HEK293 (cell line): Measurements from ENCODE around the gene MYO1D.

Experiments used
- CTCF ChIA-PET: fragments of 350-600 bp; formaldehyde crosslinking; extraction: SDS; loops from one replicate; lab custom pipeline; 2021; ENCODE audit warnings: antibody characterized with exemption; lab: Yijun Ruan, JAX
- POLR2A ChIA-PET: fragments of 300-600 bp; formaldehyde crosslinking; extraction: SDS; loops from one replicate; lab custom pipeline; 2020; ENCODE audit warnings: antibody characterized with exemption, inconsistent platforms; lab: Yijun Ruan, JAX
- H3K27ac ChIP-seq: fragments of 200-500 bp; sonication (Bioruptor generic); 2 replicates; pipeline ENCODE4 v1.5.1; 2014; ENCODE audit warnings: low read depth, low read length, control low read depth, inconsistent platforms; ENCODE audit errors: extremely low read depth
- H3K36me3 ChIP-seq, 2 experiments: fragments of 200-500 bp in 1 of 2; sonication (Bioruptor generic) in 1 of 2; 1 replicate in 1 of 2; 2 replicates in 1 of 2; pipeline ENCODE4 v1.5.1; 2014 to 2017; ENCODE audit warnings: inconsistent platforms in 2 of 2, low read length in 2 of 2; ENCODE audit not compliant: control insufficient read depth in 2 of 2, insufficient read depth in 1 of 2
- H3K4me1 ChIP-seq: fragments of 200-500 bp; sonication (Bioruptor generic); 2 replicates; pipeline ENCODE4 v1.5.1; 2014; ENCODE audit warnings: mild to moderate bottlenecking, low read length, inconsistent platforms; ENCODE audit not compliant: control insufficient read depth, insufficient read depth
- H3K4me3 ChIP-seq: 2 replicates; pipeline ENCODE4 v1.5.1; 2011; ENCODE audit warnings: low read depth, mild to moderate bottlenecking, control low read depth, low read length, moderate library complexity
- H3K9me3 ChIP-seq: fragments of 200-500 bp; sonication (Bioruptor generic); 2 replicates; pipeline ENCODE4 v1.5.1; 2014; ENCODE audit warnings: low read depth, low read length, inconsistent platforms; ENCODE audit not compliant: control insufficient read depth, insufficient read depth
- HOXA7 ChIP-seq: sonication (generic); formaldehyde crosslinking; IDR thresholded peaks from 2 replicates; pipeline ENCODE4 v1.8.1; 2022; ENCODE audit warnings: missing genetic modification reagents, borderline replicate concordance
- IKZF3 ChIP-seq: fragments of 450-650 bp; IDR thresholded peaks from 2 replicates; pipeline ENCODE4 v1.5.0; 2018; ENCODE audit warnings: missing biosample characterization, mild to moderate bottlenecking, missing genetic modification characterization, moderate library complexity
- KLF1 ChIP-seq: fragments of 450-650 bp; formaldehyde crosslinking; IDR thresholded peaks from 2 replicates; pipeline ENCODE4 v1.5.1; 2016; ENCODE audit warnings: missing biosample characterization, missing genetic modification characterization
- KLF10 ChIP-seq: fragments of 450-650 bp; IDR thresholded peaks from 2 replicates; pipeline ENCODE4 v1.5.1; 2018; ENCODE audit warnings: missing biosample characterization, mild to moderate bottlenecking, missing genetic modification characterization
- SETDB1 ChIP-seq: IDR thresholded peaks from one replicate; pipeline ENCODE4 v1.6.1; 2017; ENCODE audit warnings: mild to moderate bottlenecking, low read length, moderate library complexity, mixed read lengths; ENCODE audit not compliant: insufficient read length
- YY2 ChIP-seq: fragments of 450-650 bp; formaldehyde crosslinking; IDR thresholded peaks from 2 replicates; pipeline ENCODE4 v1.5.1; 2016; ENCODE audit warnings: missing biosample characterization, missing genetic modification characterization
- ZBTB48 ChIP-seq: fragments of 450-650 bp; formaldehyde crosslinking; IDR thresholded peaks from 2 replicates; pipeline ENCODE4 v1.5.1; 2016; ENCODE audit warnings: missing biosample characterization, missing genetic modification characterization
- ZNF112 ChIP-seq: fragments of 450-650 bp; formaldehyde crosslinking; IDR thresholded peaks from 2 replicates; pipeline ENCODE4 v1.5.0; 2017; ENCODE audit warnings: missing biosample characterization, missing genetic modification characterization
- ZNF169 ChIP-seq: fragments of 450-650 bp; formaldehyde crosslinking; IDR thresholded peaks from 2 replicates; pipeline ENCODE4 v1.5.1; 2016; ENCODE audit warnings: missing biosample characterization, missing genetic modification characterization
- ZNF2 ChIP-seq: fragments of 450-650 bp; formaldehyde crosslinking; IDR thresholded peaks from 2 replicates; pipeline ENCODE4 v1.5.1; 2016; ENCODE audit warnings: missing biosample characterization, missing genetic modification characterization
- ZNF391 ChIP-seq: fragments of 450-650 bp; formaldehyde crosslinking; IDR thresholded peaks from 2 replicates; pipeline ENCODE4 v1.5.1; 2016; ENCODE audit warnings: low read depth, missing biosample characterization, missing genetic modification characterization, borderline replicate concordance
- ZNF404 ChIP-seq: fragments of 450-650 bp; formaldehyde crosslinking; IDR thresholded peaks from 2 replicates; pipeline ENCODE4 v1.5.1; 2017; ENCODE audit warnings: missing biosample characterization, missing genetic modification characterization
- ZNF600 ChIP-seq: fragments of 450-650 bp; formaldehyde crosslinking; IDR thresholded peaks from 2 replicates; pipeline ENCODE4 v1.5.1; 2016; ENCODE audit warnings: missing biosample characterization, missing genetic modification characterization
- ZNF626 ChIP-seq: fragments of 450-650 bp; sonication (Bioruptor Pico); formaldehyde crosslinking; IDR thresholded peaks from 2 replicates; pipeline ENCODE4 v1.5.1; 2018; ENCODE audit warnings: missing biosample characterization, missing genetic modification characterization, inconsistent platforms
- ZNF660 ChIP-seq: fragments of 450-650 bp; IDR thresholded peaks from 2 replicates; pipeline ENCODE4 v1.5.1; 2018; ENCODE audit warnings: missing biosample characterization, mild to moderate bottlenecking, missing genetic modification characterization
- TF ChIP-seq, protein P1 (sequence below): fragments of 450-650 bp; formaldehyde crosslinking; IDR thresholded peaks from 2 replicates; pipeline ENCODE4 v1.5.1; 2016; ENCODE audit warnings: missing biosample characterization, missing genetic modification characterization
- TF ChIP-seq, protein P2 (sequence below): fragments of 450-650 bp; IDR thresholded peaks from 2 replicates; pipeline ENCODE4 v1.5.1; 2018; ENCODE audit warnings: missing biosample characterization, missing genetic modification characterization
- TF ChIP-seq, protein P3 (sequence below): IDR thresholded peaks from 2 replicates; pipeline ENCODE4 v1.6.1; 2011; ENCODE audit warnings: mild to moderate bottlenecking, low read depth, low read length, borderline replicate concordance
- TF ChIP-seq, protein P4 (sequence below): fragments of 450-650 bp; formaldehyde crosslinking; IDR thresholded peaks from 2 replicates; pipeline ENCODE4 v1.5.1; 2016; ENCODE audit warnings: missing biosample characterization, missing genetic modification characterization, borderline replicate concordance

MYO1D gene

DNA sequence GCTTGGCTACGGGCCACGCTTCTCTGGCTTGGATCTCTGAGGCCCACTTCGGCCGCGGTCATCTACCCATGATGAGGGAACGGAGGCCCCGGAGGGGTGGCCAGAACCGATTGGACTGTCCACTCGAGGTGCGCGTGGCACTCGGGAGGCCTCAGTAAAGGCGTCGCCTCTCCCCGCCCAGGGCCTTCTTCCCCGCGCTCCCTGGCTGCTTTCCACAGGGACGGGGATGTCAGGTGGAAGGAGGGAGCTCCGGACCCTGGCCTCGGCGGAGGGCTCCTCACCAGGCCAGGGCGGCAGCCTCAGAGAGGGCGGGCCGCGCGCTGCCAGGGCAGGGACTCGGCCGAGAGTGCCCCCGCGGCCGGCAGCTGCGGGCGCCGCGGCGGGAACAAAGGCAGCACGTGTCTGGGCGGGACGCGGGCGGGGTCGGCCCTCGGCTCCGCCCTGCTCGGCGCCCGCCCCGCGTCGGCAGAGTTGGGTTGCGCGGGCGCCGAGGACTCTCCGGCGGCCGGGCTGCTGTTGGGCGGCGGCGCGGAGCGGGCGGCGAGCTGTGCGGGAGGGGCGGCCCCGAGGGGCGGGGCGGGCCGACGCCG, 390.7 kb downstream of the MYO1D start (continued):
- TF ChIP-seq KLF1 (peak; percentile 60), ZBTB48 (tag by site-specific recombination) (peak; percentile 71), ZNF404 (tag by site-specific recombination) (no peak), ZNF660 (no peak), ZNF391 (tag by site-specific recombination) (no peak), IKZF3 (tag by site-specific recombination) (peak; percentile 53)

DNA sequence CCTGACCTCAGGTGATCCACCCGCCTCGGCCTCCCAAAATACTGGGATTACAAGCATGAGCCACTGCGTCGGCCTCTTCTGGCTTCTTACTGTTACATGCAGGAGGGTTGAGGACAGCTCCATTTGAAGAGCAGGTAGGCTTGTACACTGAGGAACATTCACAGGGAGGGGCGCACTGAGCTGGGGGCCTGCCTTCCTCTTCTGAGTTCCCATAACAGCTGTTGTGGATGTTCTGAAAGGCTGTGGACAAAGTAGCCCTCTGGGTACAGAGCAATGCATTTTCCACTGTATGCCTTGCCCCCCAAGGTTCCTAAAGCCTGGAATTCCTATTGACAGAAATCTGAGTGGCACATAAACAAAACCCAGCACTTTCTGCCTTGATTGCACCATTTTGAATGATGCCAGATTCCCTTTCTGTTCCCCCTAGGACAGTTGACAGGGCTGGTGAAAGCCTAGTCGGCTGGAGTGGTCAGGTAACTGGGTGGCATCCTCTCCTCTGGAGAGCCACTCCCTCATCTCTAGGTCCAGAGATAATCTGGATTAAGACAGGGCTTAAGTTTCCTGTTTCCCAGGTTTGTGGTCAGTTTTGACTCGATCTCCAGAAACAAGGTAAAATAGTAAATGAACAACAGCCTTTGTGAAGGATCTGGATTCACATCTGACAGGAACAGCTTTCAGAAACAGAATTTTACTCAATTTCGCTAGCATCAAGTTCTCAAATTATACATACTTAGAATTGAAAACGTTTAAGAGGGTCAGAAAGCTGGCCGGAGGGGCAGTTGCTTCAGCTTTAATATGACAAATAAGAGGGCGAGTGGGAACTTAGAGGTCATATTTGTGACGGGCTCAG, 391.4 kb downstream of the MYO1D start:
- H3K4me3 ChIP-seq: no peak overlapping the region
- TF ChIP-seq, protein P1, sequence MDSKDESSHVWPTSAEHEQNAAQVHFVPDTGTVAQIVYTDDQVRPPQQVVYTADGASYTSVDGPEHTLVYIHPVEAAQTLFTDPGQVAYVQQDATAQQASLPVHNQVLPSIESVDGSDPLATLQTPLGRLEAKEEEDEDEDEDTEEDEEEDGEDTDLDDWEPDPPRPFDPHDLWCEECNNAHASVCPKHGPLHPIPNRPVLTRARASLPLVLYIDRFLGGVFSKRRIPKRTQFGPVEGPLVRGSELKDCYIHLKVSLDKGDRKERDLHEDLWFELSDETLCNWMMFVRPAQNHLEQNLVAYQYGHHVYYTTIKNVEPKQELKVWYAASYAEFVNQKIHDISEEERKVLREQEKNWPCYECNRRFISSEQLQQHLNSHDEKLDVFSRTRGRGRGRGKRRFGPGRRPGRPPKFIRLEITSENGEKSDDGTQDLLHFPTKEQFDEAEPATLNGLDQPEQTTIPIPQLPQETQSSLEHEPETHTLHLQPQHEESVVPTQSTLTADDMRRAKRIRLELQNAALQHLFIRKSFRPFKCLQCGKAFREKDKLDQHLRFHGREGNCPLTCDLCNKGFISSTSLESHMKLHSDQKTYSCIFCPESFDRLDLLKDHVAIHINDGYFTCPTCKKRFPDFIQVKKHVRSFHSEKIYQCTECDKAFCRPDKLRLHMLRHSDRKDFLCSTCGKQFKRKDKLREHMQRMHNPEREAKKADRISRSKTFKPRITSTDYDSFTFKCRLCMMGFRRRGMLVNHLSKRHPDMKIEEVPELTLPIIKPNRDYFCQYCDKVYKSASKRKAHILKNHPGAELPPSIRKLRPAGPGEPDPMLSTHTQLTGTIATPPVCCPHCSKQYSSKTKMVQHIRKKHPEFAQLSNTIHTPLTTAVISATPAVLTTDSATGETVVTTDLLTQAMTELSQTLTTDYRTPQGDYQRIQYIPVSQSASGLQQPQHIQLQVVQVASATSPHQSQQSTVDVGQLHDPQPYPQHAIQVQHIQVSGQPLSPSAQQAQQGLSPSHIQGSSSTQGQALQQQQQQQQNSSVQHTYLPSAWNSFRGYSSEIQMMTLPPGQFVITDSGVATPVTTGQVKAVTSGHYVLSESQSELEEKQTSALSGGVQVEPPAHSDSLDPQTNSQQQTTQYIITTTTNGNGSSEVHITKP: peak; percentile 85
- TF ChIP-seq ZNF112 (no peak), YY2 (tag by site-specific recombination) (no peak), ZNF600 (tag by site-specific recombination) (0 out of 2 replicates have a peak, but pooled peaks have one; percentile 58)
- H3K9me3 ChIP-seq: no peaks in the 10 kb centered on the region
- CTCF ChIA-PET: interaction anchor here (0.6 to 5.0 kb wide), 12 partner anchors 14 to 285 kb away, joined by 3 to 50 read pairs (median 5); partner anchors contain the start of gene PSMD11
- POLR2A ChIA-PET: interaction anchor here (0.6 to 1.5 kb wide), 2 partner anchors 33 to 41 kb away, joined by 4 read pairs; no protein-coding TSS in a partner anchor
- H3K36me3 ChIP-seq: peaks cover 16 to 52% of the 10 kb centered on the region in 2 experiments; a peak in 2 of 3 replicates
- H3K4me1 ChIP-seq: peaks cover 24% of the 10 kb centered on the region
- peak overlapping the region; percentile 80; the same call in 1 of the 2 replicates for H3K27ac ChIP-seq

DNA sequence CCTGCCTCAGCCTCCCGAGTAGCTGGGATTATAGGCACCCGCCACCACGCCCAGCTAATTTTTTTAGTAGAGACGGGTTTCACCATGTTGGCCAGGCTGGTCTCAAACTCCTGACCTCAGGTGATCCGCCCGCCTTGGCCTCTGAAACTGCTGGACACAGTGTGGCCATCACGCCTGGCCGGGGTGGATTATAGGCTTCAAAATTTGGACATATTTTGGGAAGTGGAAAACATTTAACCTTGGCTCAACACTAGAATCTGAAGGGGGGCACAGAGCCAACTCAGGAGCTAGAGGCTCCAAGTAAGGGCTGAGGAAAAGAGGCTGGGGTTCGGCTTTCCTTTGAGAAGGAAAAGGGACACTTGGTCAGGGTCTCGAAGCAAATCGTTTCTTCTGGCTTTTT, 392.3 kb downstream of the MYO1D start:
- H3K4me3 ChIP-seq: no peak overlapping the region
- no peaks in the 10 kb centered on the region for H3K9me3 ChIP-seq
- peaks cover 18% of the 10 kb centered on the region for H3K4me1 ChIP-seq
- H3K36me3 ChIP-seq: peaks cover 25 to 52% of the 10 kb centered on the region in 2 experiments; a peak in 2 of 3 replicates
- POLR2A ChIA-PET: interaction anchor here (0.6 to 0.8 kb wide), 3 partner anchors 15 to 34 kb away, joined by 3 to 4 read pairs (median 3); no protein-coding TSS in a partner anchor
- CTCF ChIA-PET: interaction anchor here (0.6 to 5.0 kb wide), 17 partner anchors 9 to 393 kb away, joined by 3 to 50 read pairs (median 4); partner anchors contain the start of gene MYO1D
- H3K27ac ChIP-seq: no peak overlapping the region
- TF ChIP-seq, protein P2, sequence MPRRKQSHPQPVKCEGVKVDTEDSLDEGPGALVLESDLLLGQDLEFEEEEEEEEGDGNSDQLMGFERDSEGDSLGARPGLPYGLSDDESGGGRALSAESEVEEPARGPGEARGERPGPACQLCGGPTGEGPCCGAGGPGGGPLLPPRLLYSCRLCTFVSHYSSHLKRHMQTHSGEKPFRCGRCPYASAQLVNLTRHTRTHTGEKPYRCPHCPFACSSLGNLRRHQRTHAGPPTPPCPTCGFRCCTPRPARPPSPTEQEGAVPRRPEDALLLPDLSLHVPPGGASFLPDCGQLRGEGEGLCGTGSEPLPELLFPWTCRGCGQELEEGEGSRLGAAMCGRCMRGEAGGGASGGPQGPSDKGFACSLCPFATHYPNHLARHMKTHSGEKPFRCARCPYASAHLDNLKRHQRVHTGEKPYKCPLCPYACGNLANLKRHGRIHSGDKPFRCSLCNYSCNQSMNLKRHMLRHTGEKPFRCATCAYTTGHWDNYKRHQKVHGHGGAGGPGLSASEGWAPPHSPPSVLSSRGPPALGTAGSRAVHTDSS (tag by site-specific recombination): no peak
- TF ChIP-seq ZNF626 (tag by site-specific recombination): no peak
- no peak for TF ChIP-seq HOXA7 (CRISPR knock-in tag)
- TF ChIP-seq ZNF2: no peak
- TF ChIP-seq SETDB1: no peak
- no peak for TF ChIP-seq ZNF169
- TF ChIP-seq KLF10 (tag by site-specific recombination): no peak
- TF ChIP-seq, protein P3, sequence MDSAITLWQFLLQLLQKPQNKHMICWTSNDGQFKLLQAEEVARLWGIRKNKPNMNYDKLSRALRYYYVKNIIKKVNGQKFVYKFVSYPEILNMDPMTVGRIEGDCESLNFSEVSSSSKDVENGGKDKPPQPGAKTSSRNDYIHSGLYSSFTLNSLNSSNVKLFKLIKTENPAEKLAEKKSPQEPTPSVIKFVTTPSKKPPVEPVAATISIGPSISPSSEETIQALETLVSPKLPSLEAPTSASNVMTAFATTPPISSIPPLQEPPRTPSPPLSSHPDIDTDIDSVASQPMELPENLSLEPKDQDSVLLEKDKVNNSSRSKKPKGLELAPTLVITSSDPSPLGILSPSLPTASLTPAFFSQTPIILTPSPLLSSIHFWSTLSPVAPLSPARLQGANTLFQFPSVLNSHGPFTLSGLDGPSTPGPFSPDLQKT: no peak
- TF ChIP-seq, protein P4, sequence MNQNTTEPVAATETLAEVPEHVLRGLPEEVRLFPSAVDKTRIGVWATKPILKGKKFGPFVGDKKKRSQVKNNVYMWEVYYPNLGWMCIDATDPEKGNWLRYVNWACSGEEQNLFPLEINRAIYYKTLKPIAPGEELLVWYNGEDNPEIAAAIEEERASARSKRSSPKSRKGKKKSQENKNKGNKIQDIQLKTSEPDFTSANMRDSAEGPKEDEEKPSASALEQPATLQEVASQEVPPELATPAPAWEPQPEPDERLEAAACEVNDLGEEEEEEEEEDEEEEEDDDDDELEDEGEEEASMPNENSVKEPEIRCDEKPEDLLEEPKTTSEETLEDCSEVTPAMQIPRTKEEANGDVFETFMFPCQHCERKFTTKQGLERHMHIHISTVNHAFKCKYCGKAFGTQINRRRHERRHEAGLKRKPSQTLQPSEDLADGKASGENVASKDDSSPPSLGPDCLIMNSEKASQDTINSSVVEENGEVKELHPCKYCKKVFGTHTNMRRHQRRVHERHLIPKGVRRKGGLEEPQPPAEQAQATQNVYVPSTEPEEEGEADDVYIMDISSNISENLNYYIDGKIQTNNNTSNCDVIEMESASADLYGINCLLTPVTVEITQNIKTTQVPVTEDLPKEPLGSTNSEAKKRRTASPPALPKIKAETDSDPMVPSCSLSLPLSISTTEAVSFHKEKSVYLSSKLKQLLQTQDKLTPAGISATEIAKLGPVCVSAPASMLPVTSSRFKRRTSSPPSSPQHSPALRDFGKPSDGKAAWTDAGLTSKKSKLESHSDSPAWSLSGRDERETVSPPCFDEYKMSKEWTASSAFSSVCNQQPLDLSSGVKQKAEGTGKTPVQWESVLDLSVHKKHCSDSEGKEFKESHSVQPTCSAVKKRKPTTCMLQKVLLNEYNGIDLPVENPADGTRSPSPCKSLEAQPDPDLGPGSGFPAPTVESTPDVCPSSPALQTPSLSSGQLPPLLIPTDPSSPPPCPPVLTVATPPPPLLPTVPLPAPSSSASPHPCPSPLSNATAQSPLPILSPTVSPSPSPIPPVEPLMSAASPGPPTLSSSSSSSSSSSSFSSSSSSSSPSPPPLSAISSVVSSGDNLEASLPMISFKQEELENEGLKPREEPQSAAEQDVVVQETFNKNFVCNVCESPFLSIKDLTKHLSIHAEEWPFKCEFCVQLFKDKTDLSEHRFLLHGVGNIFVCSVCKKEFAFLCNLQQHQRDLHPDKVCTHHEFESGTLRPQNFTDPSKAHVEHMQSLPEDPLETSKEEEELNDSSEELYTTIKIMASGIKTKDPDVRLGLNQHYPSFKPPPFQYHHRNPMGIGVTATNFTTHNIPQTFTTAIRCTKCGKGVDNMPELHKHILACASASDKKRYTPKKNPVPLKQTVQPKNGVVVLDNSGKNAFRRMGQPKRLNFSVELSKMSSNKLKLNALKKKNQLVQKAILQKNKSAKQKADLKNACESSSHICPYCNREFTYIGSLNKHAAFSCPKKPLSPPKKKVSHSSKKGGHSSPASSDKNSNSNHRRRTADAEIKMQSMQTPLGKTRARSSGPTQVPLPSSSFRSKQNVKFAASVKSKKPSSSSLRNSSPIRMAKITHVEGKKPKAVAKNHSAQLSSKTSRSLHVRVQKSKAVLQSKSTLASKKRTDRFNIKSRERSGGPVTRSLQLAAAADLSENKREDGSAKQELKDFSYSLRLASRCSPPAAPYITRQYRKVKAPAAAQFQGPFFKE (tag by site-specific recombination): no peak
